Stimulated activated CD8-positive, alpha-beta memory T cell treated with anti-CD3 and anti-CD28 coated beads, Interleukin-12 subunit alpha, Interleukin-12 subunit beta, amount 100 ng/mL, for 24 hours (primary cell): ENCODE data around the gene CACNA2D2.

Experiments
- DNase-seq: peaks from one replicate; pipeline ENCODE4 v3.0.0-alpha.2; 2020; ENCODE audit errors: extremely low read depth

Gene CACNA2D2

GRCh38 chr3:50371133-50371685 is 132.2 kb downstream of the CACNA2D2 start:
- no peak for DNase-seq

- DNase-seq: no peak
Measured at GRCh38 chr3:50370594-50370993, 132.8 kb downstream of the CACNA2D2 start.

GRCh38 chr3:50369012-50369670 is 134.3 kb downstream of the CACNA2D2 start:
- no peak for DNase-seq

- no peak for DNase-seq
Measured at GRCh38 chr3:50365842-50366220, 137.6 kb downstream of the CACNA2D2 start.

GRCh38 chr3:50365080-50365841 is 138.2 kb downstream of the CACNA2D2 start:
- peak; percentile 78 for DNase-seq

- no peak for DNase-seq
Measured at GRCh38 chr3:50364573-50365079, 138.8 kb downstream of the CACNA2D2 start.

GRCh38 chr3:50359760-50360110 is 143.7 kb downstream of the CACNA2D2 start:
- DNase-seq: no peak

- peak; percentile 86 for DNase-seq
Measured at GRCh38 chr3:50358911-50359759, 144.3 kb downstream of the CACNA2D2 start, which contains the start of gene TMEM115. TMEM115 (minus strand) TSS chr3:50359521; CDS start chr3:50359063, 458 bp downstream.

GRCh38 chr3:50358355-50358910 is 145.0 kb downstream of the CACNA2D2 start:
- no peak for DNase-seq

GRCh38 chr3:50357481-50357880 is 146.0 kb downstream of the CACNA2D2 start:
- no peak for DNase-seq

GRCh38 chr3:50356553-50356952 is 146.9 kb downstream of the CACNA2D2 start:
- no peak for DNase-seq

- no peak for DNase-seq
Measured at GRCh38 chr3:50355829-50356552, 147.4 kb downstream of the CACNA2D2 start.

- no peak for DNase-seq
Measured at GRCh38 chr3:50354850-50355249, 148.6 kb downstream of the CACNA2D2 start.

GRCh38 chr3:50354186-50354764 is 149.2 kb downstream of the CACNA2D2 start:
- no peak for DNase-seq

- DNase-seq: no peak
Measured at GRCh38 chr3:50353245-50354004, 150.0 kb downstream of the CACNA2D2 start.

- no peak for DNase-seq
Measured at GRCh38 chr3:50352781-50353180, 150.7 kb downstream of the CACNA2D2 start.

GRCh38 chr3:50351323-50351697 is 152.1 kb downstream of the CACNA2D2 start:
- DNase-seq: no peak

GRCh38 chr3:50350527-50351322 is 152.7 kb downstream of the CACNA2D2 start, which contains the start of the genes CYB561D2 and NPRL2:
CYB561D2 (plus strand) TSS chr3:50350862; CDS start chr3:50351434, 572 bp downstream.
NPRL2 (minus strand) TSS chr3:50350775; CDS start chr3:50350652, 123 bp downstream.
- peak; percentile 99 for DNase-seq

- no peak for DNase-seq
Measured at GRCh38 chr3:50350213-50350526, 153.3 kb downstream of the CACNA2D2 start.
